Stimulated activated CD8-positive, alpha-beta memory T cell treated with anti-CD3 and anti-CD28 coated beads, Interleukin-12 subunit alpha, Interleukin-12 subunit beta, amount 100 ng/mL, for 24 hours (primary cell): Measurements from ENCODE around the gene LRRC10.
"Not testable (repeated sequence)": the region's sequence is repeated elsewhere in the genome, so short reads cannot be mapped to it uniquely, and the experiment has no call there.

Source experiments
- DNase-seq: peaks from one replicate; pipeline ENCODE4 v3.0.0-alpha.2; 2020; ENCODE audit errors: extremely low read depth

The LRRC10 gene

GRCh38 chr12:69619050-69619449 lies 8.3 kb upstream of the LRRC10 start:
- DNase-seq: no peak

GRCh38 chr12:69616025-69616424 lies 5.3 kb upstream of the LRRC10 start:
- DNase-seq: no peak

- DNase-seq: no peak
Measured at GRCh38 chr12:69613351-69613750, 2.6 kb upstream of the LRRC10 start.

GRCh38 chr12:69610126-69610525 lies 581 bp downstream of the LRRC10 start:
- no peak for DNase-seq

- no peak for DNase-seq
Measured at GRCh38 chr12:69608114-69608513, 2.6 kb downstream of the LRRC10 start.

- not testable (repeated sequence) for DNase-seq
Measured at GRCh38 chr12:69604275-69604674, 6.4 kb downstream of the LRRC10 start.

- not testable (repeated sequence) for DNase-seq
Measured at GRCh38 chr12:69603556-69603955, 7.2 kb downstream of the LRRC10 start.

GRCh38 chr12:69602954-69603353 lies 7.8 kb downstream of the LRRC10 start:
- DNase-seq: no peak

- DNase-seq: no peak
Measured at GRCh38 chr12:69601962-69602685, 8.6 kb downstream of the LRRC10 start.

- DNase-seq: no peak
Measured at GRCh38 chr12:69600804-69601203, 9.9 kb downstream of the LRRC10 start.

GRCh38 chr12:69598174-69598753 lies 12.4 kb downstream of the LRRC10 start:
- no peak for DNase-seq

GRCh38 chr12:69595689-69596088 lies 15.0 kb downstream of the LRRC10 start:
- DNase-seq: no peak

GRCh38 chr12:69589082-69589481 lies 21.6 kb downstream of the LRRC10 start:
- no peak for DNase-seq

GRCh38 chr12:69588527-69588926 lies 22.2 kb downstream of the LRRC10 start:
- no peak for DNase-seq

- DNase-seq: peak; percentile 94
Measured at GRCh38 chr12:69585189-69586062, 25.3 kb downstream of the LRRC10 start, which contains the start of gene CCT2. Gene CCT2, plus strand, starts transcription at chr12:69585459. Its CDS starts 63 bp downstream, at chr12:69585522.

GRCh38 chr12:69583203-69583602 lies 27.5 kb downstream of the LRRC10 start:
- no peak for DNase-seq

GRCh38 chr12:69580074-69580473 lies 30.6 kb downstream of the LRRC10 start:
- DNase-seq: no peak

- no peak for DNase-seq
Measured at GRCh38 chr12:69579029-69579428, 31.7 kb downstream of the LRRC10 start.

GRCh38 chr12:69578283-69578682 lies 32.4 kb downstream of the LRRC10 start:
- no peak for DNase-seq

- no peak for DNase-seq
Measured at GRCh38 chr12:69575346-69575745, 35.4 kb downstream of the LRRC10 start.

GRCh38 chr12:69570545-69571399 lies 39.9 kb downstream of the LRRC10 start:
- DNase-seq: no peak
